HepG2 (cell line): ENCODE data around the gene H6PD. TPM values are rescaled to one million over a fixed set of nuclear protein-coding genes. Genes with fewer than 3 reads are reported as not detected.

Source experiments
- AGO1 ChIP-seq: fragments of 200-400 bp; formaldehyde crosslinking; IDR thresholded peaks from 2 replicates; pipeline ENCODE4 v1.6.1; 2017; ENCODE audit warnings: mild to moderate bottlenecking, low read depth, low read length, moderate library complexity; ENCODE audit not compliant: poor library complexity, severe bottlenecking
- CCDC6 ChIP-seq: sonication (generic); formaldehyde crosslinking; IDR thresholded peaks from 2 replicates; pipeline ENCODE4 v1.8.1; 2022; ENCODE audit warnings: mild to moderate bottlenecking, missing genetic modification reagents, moderate library complexity
- HOXD1 ChIP-seq: sonication (generic); formaldehyde crosslinking; IDR thresholded peaks from 2 replicates; pipeline ENCODE4 v1.5.0; 2020; ENCODE audit warnings: missing genetic modification reagents
- KDM2A ChIP-seq: sonication (generic); formaldehyde crosslinking; IDR thresholded peaks from 2 replicates; pipeline ENCODE4 v1.4.0; 2020; ENCODE audit warnings: low read depth, missing genetic modification reagents, borderline replicate concordance
- LCORL ChIP-seq, 2 experiments: fragments of 450-650 bp in 1 of 2; sonication (generic) in 1 of 2; formaldehyde crosslinking in 1 of 2; IDR thresholded peaks; 2 replicates each; pipeline versions ENCODE4 v1.5.0 to v1.6.1; 2017 to 2020; ENCODE audit warnings: antibody characterized with exemption in 1 of 2, missing genetic modification reagents in 1 of 2
- MAFF ChIP-seq: IDR thresholded peaks from 2 replicates; pipeline ENCODE4 v1.6.1; 2011; ENCODE audit warnings: low read depth, low read length, improper control_type of control experiment
- PAX8 ChIP-seq: sonication (generic); formaldehyde crosslinking; IDR thresholded peaks from 2 replicates; pipeline ENCODE4 v1.8.0; 2022; ENCODE audit warnings: mild to moderate bottlenecking, missing genetic modification reagents, borderline replicate concordance
- RFXANK ChIP-seq: IDR thresholded peaks from 2 replicates; pipeline ENCODE4 v1.6.1; 2016
- SNAPC2 ChIP-seq: sonication (generic); formaldehyde crosslinking; IDR thresholded peaks from 2 replicates; pipeline ENCODE4 v1.8.1; 2022; ENCODE audit warnings: mild to moderate bottlenecking, missing genetic modification reagents
- ZBTB20 ChIP-seq: sonication (generic); formaldehyde crosslinking; IDR thresholded peaks from 2 replicates; pipeline ENCODE4 v1.8.1; 2023; ENCODE audit warnings: missing genetic modification reagents, low read depth, mild to moderate bottlenecking, borderline replicate concordance
- ZFP90 ChIP-seq: sonication (generic); formaldehyde crosslinking; IDR thresholded peaks from 2 replicates; pipeline ENCODE4 v1.8.0; 2022; ENCODE audit warnings: missing genetic modification reagents, mild to moderate bottlenecking, inconsistent platforms, borderline replicate concordance
- ZNF3 ChIP-seq: IDR thresholded peaks from 2 replicates; pipeline ENCODE4 v1.7.0; 2017; ENCODE audit warnings: inconsistent platforms
- polyA plus RNA-seq, 8 experiments: library from polyadenylated mRNA; depleted of rRNA in 3 of 8; stranded (reverse) in 7 of 8; unstranded in 1 of 8; fragments of >200 nt; fragmentation: Illumina TruSeq in 4 of 8; extraction: Trizol in 4 of 8; gene quantifications; 2 replicates each; pipeline versions ENCODE4 v1.2.1 to v1.2.3, GENCODE V29; 2011 to 2016; ENCODE audit warnings: low read depth in 4 of 8, missing spikeins in 1 of 8, mixed read lengths in 1 of 8; ENCODE audit not compliant: insufficient read depth in 1 of 8
- total RNA-seq, 5 experiments: library from RNA; depleted of rRNA; stranded (reverse); fragments of >200 nt; fragmentation: Illumina TruSeq; extraction: Trizol; gene quantifications; 2 replicates each; pipeline ENCODE4 v1.2.3, GENCODE V29; 2016; ENCODE audit warnings: low read depth in 1 of 5
- TF ChIP-seq, protein P1 (sequence below): IDR thresholded peaks from 2 replicates; pipeline ENCODE4 v1.6.1; 2012; ENCODE audit warnings: low read depth, low read length, improper control_type of control experiment
- TF ChIP-seq, protein P2 (sequence below): sonication (generic); formaldehyde crosslinking; IDR thresholded peaks from 2 replicates; pipeline ENCODE4 v1.8.1; 2023; ENCODE audit warnings: mild to moderate bottlenecking, inconsistent platforms, moderate library complexity, missing genetic modification reagents, borderline replicate concordance
- TF ChIP-seq, protein P3 (sequence below): IDR thresholded peaks from 2 replicates; pipeline ENCODE4 v1.6.1; 2016; ENCODE audit warnings: missing biosample characterization, missing genetic modification reagents, low read depth
- TF ChIP-seq, protein P4 (sequence below): sonication (generic); formaldehyde crosslinking; IDR thresholded peaks from 2 replicates; pipeline ENCODE4 v1.5.0; 2020; ENCODE audit warnings: missing genetic modification reagents
- TF ChIP-seq, protein P5 (sequence below): sonication (generic); formaldehyde crosslinking; IDR thresholded peaks from 2 replicates; pipeline ENCODE4 v1.5.1; 2020; ENCODE audit warnings: mild to moderate bottlenecking, missing genetic modification reagents, borderline replicate concordance
- TF ChIP-seq, protein P6 (sequence below), 2 experiments: fragments of 450-650 bp in 1 of 2; sonication (generic) in 1 of 2; formaldehyde crosslinking; IDR thresholded peaks; 2 replicates each; pipeline versions ENCODE4 v1.5.0 to v1.8.0; 2020 to 2022; ENCODE audit warnings: mild to moderate bottlenecking in 1 of 2, missing genetic modification reagents in 1 of 2
- TF ChIP-seq, protein P7 (sequence below): sonication (generic); formaldehyde crosslinking; IDR thresholded peaks from 2 replicates; pipeline ENCODE4 v1.5.0; 2020; ENCODE audit warnings: missing genetic modification reagents

H6PD gene
- total and polyA plus RNA-seq, 2 of the 13 experiments (the other 11 are each of a cell fraction or from before 2014, with no cell fraction given), result 9.3 to 14.1 TPM

DNA sequence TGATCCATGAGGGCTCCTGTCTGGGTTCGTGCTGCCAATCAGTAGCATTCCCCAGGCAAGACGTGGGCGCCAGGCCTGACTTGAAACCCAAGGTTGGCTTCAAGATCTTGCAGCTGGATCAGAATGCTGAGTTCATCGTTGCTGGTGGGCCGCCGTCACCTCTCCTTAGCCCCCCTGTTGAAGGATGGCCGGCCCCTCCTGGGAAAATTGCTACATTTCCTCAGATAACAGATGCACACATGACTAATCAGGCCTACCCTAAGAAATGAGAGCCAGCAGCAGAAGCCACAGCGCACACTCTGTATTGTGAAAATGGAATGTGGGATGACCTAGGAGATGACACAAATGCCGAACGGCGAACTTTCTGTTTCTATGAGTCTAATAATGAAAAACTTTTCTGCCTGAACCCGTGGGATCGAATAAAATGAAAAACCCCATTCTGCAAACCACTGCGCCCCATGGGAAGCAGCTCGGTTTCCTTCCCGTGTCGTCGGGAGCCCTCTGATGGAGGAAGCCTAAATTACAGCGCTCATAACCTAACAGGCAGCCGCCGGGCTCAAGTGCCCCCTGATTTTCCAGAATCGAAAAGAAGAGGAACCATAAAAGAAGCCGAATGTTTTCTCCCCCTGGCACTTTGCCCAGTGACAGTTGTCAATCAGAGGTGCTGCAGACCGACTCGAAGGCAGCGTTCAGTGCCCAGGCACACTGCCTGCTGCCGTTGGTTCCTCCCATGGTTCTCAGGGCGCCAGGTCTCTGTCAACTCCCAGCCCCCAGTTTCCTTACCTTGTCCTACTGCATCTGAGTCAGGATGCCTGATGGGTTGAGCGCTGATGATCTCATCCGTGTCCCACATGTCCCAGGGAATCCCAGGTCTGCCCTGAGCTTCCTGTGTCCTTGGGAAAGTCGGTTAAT, 38.2 kb upstream of the H6PD start (continued):
- no peak for TF ChIP-seq AGO1
- TF ChIP-seq, protein P1, sequence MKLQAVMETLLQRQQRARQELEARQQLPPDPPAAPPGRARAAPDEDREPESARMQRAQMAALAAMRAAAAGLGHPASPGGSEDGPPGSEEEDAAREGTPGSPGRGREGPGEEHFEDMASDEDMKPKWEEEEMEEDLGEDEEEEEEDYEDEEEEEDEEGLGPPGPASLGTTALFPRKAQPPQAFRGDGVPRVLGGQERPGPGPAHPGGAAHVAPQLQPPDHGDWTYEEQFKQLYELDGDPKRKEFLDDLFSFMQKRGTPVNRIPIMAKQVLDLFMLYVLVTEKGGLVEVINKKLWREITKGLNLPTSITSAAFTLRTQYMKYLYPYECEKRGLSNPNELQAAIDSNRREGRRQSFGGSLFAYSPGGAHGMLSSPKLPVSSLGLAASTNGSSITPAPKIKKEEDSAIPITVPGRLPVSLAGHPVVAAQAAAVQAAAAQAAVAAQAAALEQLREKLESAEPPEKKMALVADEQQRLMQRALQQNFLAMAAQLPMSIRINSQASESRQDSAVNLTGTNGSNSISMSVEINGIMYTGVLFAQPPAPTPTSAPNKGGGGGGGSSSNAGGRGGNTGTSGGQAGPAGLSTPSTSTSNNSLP, result no peak
- TF ChIP-seq ZNF3 (CRISPR knock-in tag), result no peak
- 0 out of 2 replicates have a peak, but pooled peaks have one; percentile 2 for TF ChIP-seq MAFF
- no peak for TF ChIP-seq LCORL (IDR thresholded peaks at IDR 0.05)
- 0 out of 2 replicates have a peak, but pooled peaks have one; percentile 32 for TF ChIP-seq LCORL (CRISPR knock-in tag; IDR thresholded peaks at IDR 0.05)
- TF ChIP-seq, protein P2, sequence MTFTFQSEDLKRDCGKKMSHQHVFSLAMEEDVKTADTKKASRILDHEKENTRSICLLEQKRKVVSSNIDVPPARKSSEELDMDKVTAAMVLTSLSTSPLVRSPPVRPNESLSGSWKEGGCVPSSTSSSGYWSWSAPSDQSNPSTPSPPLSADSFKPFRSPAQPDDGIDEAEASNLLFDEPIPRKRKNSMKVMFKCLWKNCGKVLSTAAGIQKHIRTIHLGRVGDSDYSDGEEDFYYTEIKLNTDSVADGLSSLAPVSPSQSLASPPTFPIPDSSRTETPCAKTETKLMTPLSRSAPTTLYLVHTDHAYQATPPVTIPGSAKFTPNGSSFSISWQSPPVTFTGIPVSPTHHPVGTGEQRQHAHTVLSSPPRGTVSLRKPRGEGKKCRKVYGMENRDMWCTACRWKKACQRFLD (CRISPR knock-in tag), result no peak
- peak; percentile 61; the same call in 1 of the 2 replicates for TF ChIP-seq KDM2A (CRISPR knock-in tag)
- no peak for TF ChIP-seq SNAPC2 (CRISPR knock-in tag)
- TF ChIP-seq, protein P3, sequence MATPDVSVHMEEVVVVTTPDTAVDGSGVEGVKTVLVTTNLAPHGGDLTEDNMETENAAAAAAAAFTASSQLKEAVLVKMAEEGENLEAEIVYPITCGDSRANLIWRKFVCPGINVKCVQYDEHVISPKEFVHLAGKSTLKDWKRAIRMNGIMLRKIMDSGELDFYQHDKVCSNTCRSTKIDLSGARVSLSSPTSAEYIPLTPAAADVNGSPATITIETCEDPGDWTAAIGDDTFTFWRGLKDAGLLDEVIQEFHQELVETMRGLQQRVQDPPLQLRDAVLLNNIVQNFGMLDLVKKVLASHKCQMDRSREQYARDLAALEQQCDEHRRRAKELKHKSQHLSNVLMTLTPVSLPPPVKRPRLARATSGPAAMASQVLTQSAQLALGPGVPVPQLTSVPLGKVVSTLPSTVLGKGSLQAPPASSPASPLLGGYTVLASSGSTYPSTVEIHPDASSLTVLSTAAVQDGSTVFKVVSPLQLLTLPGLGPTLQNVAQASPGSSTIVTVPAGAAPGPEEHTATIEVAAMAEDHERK, result no peak
- TF ChIP-seq PAX8 (CRISPR knock-in tag), result no peak
- no peak for TF ChIP-seq HOXD1 (CRISPR knock-in tag)
- TF ChIP-seq ZBTB20 (CRISPR knock-in tag), result no peak
- TF ChIP-seq CCDC6 (CRISPR knock-in tag), result no peak
- TF ChIP-seq, protein P4, sequence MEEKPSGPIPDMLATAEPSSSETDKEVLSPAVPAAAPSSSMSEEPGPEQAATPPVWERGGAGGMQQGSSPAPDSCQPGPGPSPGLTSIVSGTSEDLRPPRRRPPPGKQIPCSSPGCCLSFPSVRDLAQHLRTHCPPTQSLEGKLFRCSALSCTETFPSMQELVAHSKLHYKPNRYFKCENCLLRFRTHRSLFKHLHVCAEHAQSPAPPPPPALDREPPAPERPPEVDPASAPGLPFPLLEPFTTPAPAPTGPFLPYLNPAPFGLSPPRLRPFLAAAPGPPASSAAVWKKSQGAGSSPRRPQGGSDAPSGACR, result 0 out of 2 replicates have a peak, but pooled peaks have one; percentile 27
- TF ChIP-seq RFXANK (CRISPR knock-in tag), result no peak
- TF ChIP-seq, protein P5, sequence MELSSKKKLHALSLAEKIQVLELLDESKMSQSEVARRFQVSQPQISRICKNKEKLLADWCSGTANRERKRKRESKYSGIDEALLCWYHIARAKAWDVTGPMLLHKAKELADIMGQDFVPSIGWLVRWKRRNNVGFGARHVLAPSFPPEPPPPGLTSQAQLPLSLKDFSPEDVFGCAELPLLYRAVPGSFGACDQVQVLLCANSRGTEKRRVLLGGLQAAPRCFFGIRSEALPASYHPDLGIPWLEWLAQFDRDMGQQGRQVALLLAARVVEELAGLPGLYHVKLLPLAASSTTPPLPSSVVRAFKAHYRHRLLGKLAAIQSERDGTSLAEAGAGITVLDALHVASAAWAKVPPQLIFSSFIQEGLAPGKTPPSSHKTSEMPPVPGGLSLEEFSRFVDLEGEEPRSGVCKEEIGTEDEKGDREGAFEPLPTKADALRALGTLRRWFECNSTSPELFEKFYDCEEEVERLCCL (CRISPR knock-in tag), result no peak
- 0 out of 2 replicates have a peak, but pooled peaks have one; percentile 60 for TF ChIP-seq ZFP90 (CRISPR knock-in tag)
- TF ChIP-seq, protein P6, sequence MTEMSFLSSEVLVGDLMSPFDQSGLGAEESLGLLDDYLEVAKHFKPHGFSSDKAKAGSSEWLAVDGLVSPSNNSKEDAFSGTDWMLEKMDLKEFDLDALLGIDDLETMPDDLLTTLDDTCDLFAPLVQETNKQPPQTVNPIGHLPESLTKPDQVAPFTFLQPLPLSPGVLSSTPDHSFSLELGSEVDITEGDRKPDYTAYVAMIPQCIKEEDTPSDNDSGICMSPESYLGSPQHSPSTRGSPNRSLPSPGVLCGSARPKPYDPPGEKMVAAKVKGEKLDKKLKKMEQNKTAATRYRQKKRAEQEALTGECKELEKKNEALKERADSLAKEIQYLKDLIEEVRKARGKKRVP (CRISPR knock-in tag; IDR thresholded peaks at IDR 0.05), result peak in 1 of 2 experiments; percentile 6; a peak in 1 of 4 replicates
- TF ChIP-seq, protein P7, sequence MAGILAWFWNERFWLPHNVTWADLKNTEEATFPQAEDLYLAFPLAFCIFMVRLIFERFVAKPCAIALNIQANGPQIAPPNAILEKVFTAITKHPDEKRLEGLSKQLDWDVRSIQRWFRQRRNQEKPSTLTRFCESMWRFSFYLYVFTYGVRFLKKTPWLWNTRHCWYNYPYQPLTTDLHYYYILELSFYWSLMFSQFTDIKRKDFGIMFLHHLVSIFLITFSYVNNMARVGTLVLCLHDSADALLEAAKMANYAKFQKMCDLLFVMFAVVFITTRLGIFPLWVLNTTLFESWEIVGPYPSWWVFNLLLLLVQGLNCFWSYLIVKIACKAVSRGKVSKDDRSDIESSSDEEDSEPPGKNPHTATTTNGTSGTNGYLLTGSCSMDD (CRISPR knock-in tag), result no peak
